Suprapubic skin (tissue), 4 donors: Measurements from ENCODE around the gene EEF2K. TPM values are rescaled to one million over a fixed set of nuclear protein-coding genes. Genes with fewer than 3 reads are reported as not detected.

Experiments
- DNase-seq, 2 donors: peaks; one replicate each; pipeline ENCODE4 v3.0.0-alpha.2; 2019; ENCODE audit warnings: low spot score in 2 of 2
- H3K27ac ChIP-seq: fragments of 200-600 bp; sonication (generic); one replicate; pipeline ENCODE4 v1.5.1; 2019
- H3K27me3 ChIP-seq: fragments of 200-600 bp; sonication (generic); one replicate; pipeline ENCODE4 v1.5.1; 2019
- H3K36me3 ChIP-seq: fragments of 200-600 bp; sonication (generic); one replicate; pipeline ENCODE4 v1.5.1; 2019
- H3K4me1 ChIP-seq: fragments of 200-600 bp; sonication (generic); one replicate; pipeline ENCODE4 v1.5.1; 2019
- H3K4me3 ChIP-seq: fragments of 200-600 bp; sonication (generic); one replicate; pipeline ENCODE4 v1.5.1; 2019; ENCODE audit warnings: mild to moderate bottlenecking
- H3K9me3 ChIP-seq: fragments of 200-600 bp; sonication (generic); one replicate; pipeline ENCODE4 v1.5.1; 2019
- CTCF ChIP-seq, 2 donors: fragments of 200-600 bp in 1 of 2; fragments of 450-650 bp in 1 of 2; sonication (generic) in 1 of 2; IDR thresholded peaks; one replicate each; pipeline ENCODE4 v1.5.1; 2016 to 2019; ENCODE audit warnings: antibody characterized with exemption in 2 of 2, mild to moderate bottlenecking in 1 of 2, moderate library complexity in 1 of 2
- EP300 ChIP-seq: sonication (generic); formaldehyde crosslinking; IDR thresholded peaks from one replicate; pipeline ENCODE4 v1.6.1; 2017; ENCODE audit warnings: antibody characterized with exemption
- POLR2A ChIP-seq, 2 donors: fragments of 450-650 bp; IDR thresholded peaks; one replicate each; pipeline ENCODE4 v1.6.1; 2017; ENCODE audit warnings: antibody characterized with exemption in 2 of 2, mild to moderate bottlenecking in 2 of 2, moderate library complexity in 2 of 2
- POLR2AphosphoS5 ChIP-seq, 3 donors: sonication (generic); formaldehyde crosslinking; IDR thresholded peaks; one replicate each; pipeline ENCODE4 v1.6.1; 2017; ENCODE audit warnings: antibody characterized with exemption in 3 of 3
- WGBS: methylation state at CpG from one replicate; pipeline ENCODE4 v1.1.5; 2018; 5-methylcytosine and 5-hydroxymethylcytosine counted together
- total RNA-seq, 4 donors: library from RNA; depleted of rRNA; stranded (reverse); fragments of >200 nt; gene quantifications; one replicate each; pipeline ENCODE4 v1.1.0, GENCODE V29; 2016

The EEF2K gene
- total RNA-seq, 4 donors from 2014 or later, result 50.9 to 194 (median 73.8) TPM

- Histone ChIP-seq H3K36me3 (peaks cover 8% of the 10 kb centered on the region), H3K4me3 (no peak overlapping the region), H3K27me3 (no peaks in the 10 kb centered on the region), H3K27ac (peak overlapping the region; percentile 87), H3K9me3 (no peaks in the 10 kb centered on the region), H3K4me1 (peaks cover 74% of the 10 kb centered on the region)
- DNase-seq, result no peak
- 38% methylated on average over 14 of the region's 14 CpGs for WGBS
- TF ChIP-seq CTCF (IDR thresholded peaks at IDR 0.05), result no peak
- no peak for TF ChIP-seq EP300
- TF ChIP-seq POLR2A (IDR thresholded peaks at IDR 0.05), result no peak
- TF ChIP-seq POLR2AphosphoS5 (IDR thresholded peaks at IDR 0.05), result no peak
These were observed 33.2 kb downstream of the EEF2K start for GRCh38 chr16:22239131-22239805.

GRCh38 chr16:22240023-22240710 lies 34.1 kb downstream of the EEF2K start:
- peak overlapping the region; percentile 87 for H3K27ac ChIP-seq
- no peaks in the 10 kb centered on the region for H3K9me3 ChIP-seq
- H3K4me3 ChIP-seq, result no peak overlapping the region
- H3K27me3 ChIP-seq, result no peaks in the 10 kb centered on the region
- H3K36me3 ChIP-seq, result peaks cover 13% of the 10 kb centered on the region
- 24% methylated on average over 3 of the region's 3 CpGs for WGBS
- peaks cover 79% of the 10 kb centered on the region for H3K4me1 ChIP-seq
- no peak for DNase-seq
- TF ChIP-seq EP300 (no peak), POLR2AphosphoS5 (IDR thresholded peaks at IDR 0.05) (peak in 1 of 3 donors; percentile 54), CTCF (IDR thresholded peaks at IDR 0.05) (no peak), POLR2A (IDR thresholded peaks at IDR 0.05) (no peak)

- peaks cover 82% of the 10 kb centered on the region for H3K36me3 ChIP-seq
- TF ChIP-seq EP300, result no peak
- TF ChIP-seq POLR2A (IDR thresholded peaks at IDR 0.05), result no peak
- no peak for TF ChIP-seq CTCF (IDR thresholded peaks at IDR 0.05)
- no peak for TF ChIP-seq POLR2AphosphoS5 (IDR thresholded peaks at IDR 0.05)
- no peak for DNase-seq
- H3K4me1 ChIP-seq, result no peaks in the 10 kb centered on the region
- no peak overlapping the region for H3K27ac ChIP-seq
- H3K4me3 ChIP-seq, result no peak overlapping the region
- H3K27me3 ChIP-seq, result no peaks in the 10 kb centered on the region
- 90% methylated on average over 6 of the region's 6 CpGs for WGBS
- H3K9me3 ChIP-seq, result no peaks in the 10 kb centered on the region
These were observed 44.4 kb downstream of the EEF2K start for GRCh38 chr16:22250522-22250921.

- H3K27me3 ChIP-seq, result no peaks in the 10 kb centered on the region
- H3K36me3 ChIP-seq, result peaks cover 97% of the 10 kb centered on the region
- H3K4me1 ChIP-seq, result no peaks in the 10 kb centered on the region
- H3K27ac ChIP-seq, result no peak overlapping the region
- H3K4me3 ChIP-seq, result no peak overlapping the region
- no peak for DNase-seq
- TF ChIP-seq POLR2A (IDR thresholded peaks at IDR 0.05) (no peak), CTCF (IDR thresholded peaks at IDR 0.05) (no peak), EP300 (no peak), POLR2AphosphoS5 (IDR thresholded peaks at IDR 0.05) (no peak)
- no peaks in the 10 kb centered on the region for H3K9me3 ChIP-seq
- 72% methylated on average over 5 of the region's 5 CpGs for whole genome bisulfite sequencing
These were observed 46.2 kb downstream of the EEF2K start for GRCh38 chr16:22252317-22252716.

- Histone ChIP-seq H3K27ac (no peak overlapping the region), H3K4me3 (no peak overlapping the region), H3K4me1 (no peaks in the 10 kb centered on the region), H3K27me3 (no peaks in the 10 kb centered on the region), H3K9me3 (no peaks in the 10 kb centered on the region), H3K36me3 (peaks cover 98% of the 10 kb centered on the region)
- 93% methylated on average over 5 of the region's 5 CpGs for WGBS
- DNase-seq, result no peak
- TF ChIP-seq CTCF (IDR thresholded peaks at IDR 0.05), result no peak
- TF ChIP-seq POLR2A (IDR thresholded peaks at IDR 0.05), result no peak
- no peak for TF ChIP-seq EP300
- TF ChIP-seq POLR2AphosphoS5 (IDR thresholded peaks at IDR 0.05), result no peak
These were observed 47.2 kb downstream of the EEF2K start for GRCh38 chr16:22253272-22253671.
